NB4 (cell line): ENCODE data around the gene EP300.
"Not testable (repeated sequence)": the region's sequence is repeated elsewhere in the genome, so short reads cannot be mapped to it uniquely, and the experiment has no call there.

Experiments used
- DNase-seq: peaks from one replicate; pipeline ENCODE4 v3.0.0; 2010; ENCODE audit warnings: low read depth
- H3K4me3 ChIP-seq: one replicate; pipeline ENCODE4 v1.5.1; 2011; ENCODE audit warnings: mild to moderate bottlenecking, low read depth, low read length, moderate library complexity
- MYC ChIP-seq: IDR thresholded peaks from 2 replicates; pipeline ENCODE4 v1.6.1; 2011; ENCODE audit warnings: low read depth, low read length
- POLR2A ChIP-seq: IDR thresholded peaks from 2 replicates; pipeline ENCODE4 v1.6.1; 2011; ENCODE audit warnings: mild to moderate bottlenecking; ENCODE audit not compliant: insufficient read length; ENCODE audit errors: extremely low read depth
- TF ChIP-seq, protein P1 (sequence below): IDR thresholded peaks from 2 replicates; pipeline ENCODE4 v1.6.1; 2011; ENCODE audit warnings: low read depth, low read length
- TF ChIP-seq, protein P2 (sequence below): IDR thresholded peaks from one replicate; pipeline ENCODE4 v1.5.1; 2012; ENCODE audit warnings: low read depth, low read length

The EP300 gene

DNA sequence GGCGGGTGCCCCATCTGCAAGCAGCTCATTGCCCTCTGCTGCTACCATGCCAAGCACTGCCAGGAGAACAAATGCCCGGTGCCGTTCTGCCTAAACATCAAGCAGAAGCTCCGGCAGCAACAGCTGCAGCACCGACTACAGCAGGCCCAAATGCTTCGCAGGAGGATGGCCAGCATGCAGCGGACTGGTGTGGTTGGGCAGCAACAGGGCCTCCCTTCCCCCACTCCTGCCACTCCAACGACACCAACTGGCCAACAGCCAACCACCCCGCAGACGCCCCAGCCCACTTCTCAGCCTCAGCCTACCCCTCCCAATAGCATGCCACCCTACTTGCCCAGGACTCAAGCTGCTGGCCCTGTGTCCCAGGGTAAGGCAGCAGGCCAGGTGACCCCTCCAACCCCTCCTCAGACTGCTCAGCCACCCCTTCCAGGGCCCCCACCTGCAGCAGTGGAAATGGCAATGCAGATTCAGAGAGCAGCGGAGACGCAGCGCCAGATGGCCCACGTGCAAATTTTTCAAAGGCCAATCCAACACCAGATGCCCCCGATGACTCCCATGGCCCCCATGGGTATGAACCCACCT, 84.7 kb downstream of the EP300 start:
- DNase-seq = no peak
- no peak overlapping the region for H3K4me3 ChIP-seq
- TF ChIP-seq, protein P1, sequence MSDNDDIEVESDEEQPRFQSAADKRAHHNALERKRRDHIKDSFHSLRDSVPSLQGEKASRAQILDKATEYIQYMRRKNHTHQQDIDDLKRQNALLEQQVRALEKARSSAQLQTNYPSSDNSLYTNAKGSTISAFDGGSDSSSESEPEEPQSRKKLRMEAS = no peak
- no peak for TF ChIP-seq MYC
- TF ChIP-seq POLR2A = no peak
- TF ChIP-seq, protein P2, sequence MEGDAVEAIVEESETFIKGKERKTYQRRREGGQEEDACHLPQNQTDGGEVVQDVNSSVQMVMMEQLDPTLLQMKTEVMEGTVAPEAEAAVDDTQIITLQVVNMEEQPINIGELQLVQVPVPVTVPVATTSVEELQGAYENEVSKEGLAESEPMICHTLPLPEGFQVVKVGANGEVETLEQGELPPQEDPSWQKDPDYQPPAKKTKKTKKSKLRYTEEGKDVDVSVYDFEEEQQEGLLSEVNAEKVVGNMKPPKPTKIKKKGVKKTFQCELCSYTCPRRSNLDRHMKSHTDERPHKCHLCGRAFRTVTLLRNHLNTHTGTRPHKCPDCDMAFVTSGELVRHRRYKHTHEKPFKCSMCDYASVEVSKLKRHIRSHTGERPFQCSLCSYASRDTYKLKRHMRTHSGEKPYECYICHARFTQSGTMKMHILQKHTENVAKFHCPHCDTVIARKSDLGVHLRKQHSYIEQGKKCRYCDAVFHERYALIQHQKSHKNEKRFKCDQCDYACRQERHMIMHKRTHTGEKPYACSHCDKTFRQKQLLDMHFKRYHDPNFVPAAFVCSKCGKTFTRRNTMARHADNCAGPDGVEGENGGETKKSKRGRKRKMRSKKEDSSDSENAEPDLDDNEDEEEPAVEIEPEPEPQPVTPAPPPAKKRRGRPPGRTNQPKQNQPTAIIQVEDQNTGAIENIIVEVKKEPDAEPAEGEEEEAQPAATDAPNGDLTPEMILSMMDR = no peak

DNA sequence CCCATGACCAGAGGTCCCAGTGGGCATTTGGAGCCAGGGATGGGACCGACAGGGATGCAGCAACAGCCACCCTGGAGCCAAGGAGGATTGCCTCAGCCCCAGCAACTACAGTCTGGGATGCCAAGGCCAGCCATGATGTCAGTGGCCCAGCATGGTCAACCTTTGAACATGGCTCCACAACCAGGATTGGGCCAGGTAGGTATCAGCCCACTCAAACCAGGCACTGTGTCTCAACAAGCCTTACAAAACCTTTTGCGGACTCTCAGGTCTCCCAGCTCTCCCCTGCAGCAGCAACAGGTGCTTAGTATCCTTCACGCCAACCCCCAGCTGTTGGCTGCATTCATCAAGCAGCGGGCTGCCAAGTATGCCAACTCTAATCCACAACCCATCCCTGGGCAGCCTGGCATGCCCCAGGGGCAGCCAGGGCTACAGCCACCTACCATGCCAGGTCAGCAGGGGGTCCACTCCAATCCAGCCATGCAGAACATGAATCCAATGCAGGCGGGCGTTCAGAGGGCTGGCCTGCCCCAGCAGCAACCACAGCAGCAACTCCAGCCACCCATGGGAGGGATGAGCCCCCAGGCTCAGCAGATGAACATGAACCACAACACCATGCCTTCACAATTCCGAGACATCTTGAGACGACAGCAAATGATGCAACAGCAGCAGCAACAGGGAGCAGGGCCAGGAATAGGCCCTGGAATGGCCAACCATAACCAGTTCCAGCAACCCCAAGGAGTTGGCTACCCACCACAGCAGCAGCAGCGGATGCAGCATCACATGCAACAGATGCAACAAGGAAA, 85.4 kb downstream of the EP300 start:
- TF ChIP-seq MYC = no peak
- TF ChIP-seq, protein P1 = no peak
- TF ChIP-seq, protein P2 = no peak
- no peak for TF ChIP-seq POLR2A
- no peak for DNase-seq
- no peak overlapping the region for H3K4me3 ChIP-seq

DNA sequence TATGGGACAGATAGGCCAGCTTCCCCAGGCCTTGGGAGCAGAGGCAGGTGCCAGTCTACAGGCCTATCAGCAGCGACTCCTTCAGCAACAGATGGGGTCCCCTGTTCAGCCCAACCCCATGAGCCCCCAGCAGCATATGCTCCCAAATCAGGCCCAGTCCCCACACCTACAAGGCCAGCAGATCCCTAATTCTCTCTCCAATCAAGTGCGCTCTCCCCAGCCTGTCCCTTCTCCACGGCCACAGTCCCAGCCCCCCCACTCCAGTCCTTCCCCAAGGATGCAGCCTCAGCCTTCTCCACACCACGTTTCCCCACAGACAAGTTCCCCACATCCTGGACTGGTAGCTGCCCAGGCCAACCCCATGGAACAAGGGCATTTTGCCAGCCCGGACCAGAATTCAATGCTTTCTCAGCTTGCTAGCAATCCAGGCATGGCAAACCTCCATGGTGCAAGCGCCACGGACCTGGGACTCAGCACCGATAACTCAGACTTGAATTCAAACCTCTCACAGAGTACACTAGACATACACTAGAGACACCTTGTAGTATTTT, 86.1 kb downstream of the EP300 start:
- DNase-seq = no peak
- H3K4me3 ChIP-seq = no peak overlapping the region
- TF ChIP-seq, protein P2 = no peak
- TF ChIP-seq POLR2A (no peak), MYC (no peak)
- TF ChIP-seq, protein P1 = no peak

DNA sequence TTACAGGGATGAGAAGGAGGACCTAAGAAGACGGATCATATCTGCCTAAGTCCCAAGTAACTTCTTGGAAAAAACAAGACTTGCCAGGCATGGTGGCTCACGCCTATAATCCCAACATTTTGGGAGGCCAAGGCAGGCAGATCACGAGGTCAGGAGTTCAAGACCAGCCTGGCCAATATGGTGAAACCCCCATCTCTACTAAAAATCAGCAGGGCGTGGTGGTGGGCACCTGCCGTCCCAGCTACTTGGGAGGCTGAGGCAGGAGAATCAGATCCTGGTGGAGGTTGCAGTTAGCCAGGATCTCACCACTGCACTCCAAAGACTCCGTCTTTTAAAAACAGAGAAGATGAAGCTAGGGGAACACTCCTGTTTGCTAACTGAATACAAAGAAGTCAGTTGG, 88.0 kb downstream of the EP300 start:
- DNase-seq, H3K4me3 ChIP-seq: not testable (repeated sequence)

DNA sequence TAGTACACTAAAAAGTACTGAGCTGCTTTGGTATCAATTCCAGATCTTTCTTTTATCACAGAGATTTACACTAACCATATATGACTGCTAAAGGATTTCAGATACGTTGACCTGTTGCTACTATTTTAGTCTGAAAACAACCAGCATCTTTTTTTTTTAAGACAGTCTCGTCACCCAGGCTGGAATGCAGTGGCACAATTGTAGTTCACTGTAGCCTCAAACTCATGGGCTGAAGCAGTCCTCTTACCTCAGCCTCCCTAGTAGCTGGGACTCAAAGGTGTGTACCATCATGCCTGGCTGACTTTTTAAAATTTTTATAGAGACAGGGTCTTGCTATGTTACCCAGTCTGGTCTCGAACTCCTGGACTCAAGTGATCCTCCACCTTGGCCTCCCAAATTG, 88.5 kb downstream of the EP300 start:
- DNase-seq = no peak
- no peak overlapping the region for H3K4me3 ChIP-seq
- TF ChIP-seq MYC = no peak
- no peak for TF ChIP-seq POLR2A
- TF ChIP-seq, protein P2 = no peak
- TF ChIP-seq, protein P1 = no peak

DNA sequence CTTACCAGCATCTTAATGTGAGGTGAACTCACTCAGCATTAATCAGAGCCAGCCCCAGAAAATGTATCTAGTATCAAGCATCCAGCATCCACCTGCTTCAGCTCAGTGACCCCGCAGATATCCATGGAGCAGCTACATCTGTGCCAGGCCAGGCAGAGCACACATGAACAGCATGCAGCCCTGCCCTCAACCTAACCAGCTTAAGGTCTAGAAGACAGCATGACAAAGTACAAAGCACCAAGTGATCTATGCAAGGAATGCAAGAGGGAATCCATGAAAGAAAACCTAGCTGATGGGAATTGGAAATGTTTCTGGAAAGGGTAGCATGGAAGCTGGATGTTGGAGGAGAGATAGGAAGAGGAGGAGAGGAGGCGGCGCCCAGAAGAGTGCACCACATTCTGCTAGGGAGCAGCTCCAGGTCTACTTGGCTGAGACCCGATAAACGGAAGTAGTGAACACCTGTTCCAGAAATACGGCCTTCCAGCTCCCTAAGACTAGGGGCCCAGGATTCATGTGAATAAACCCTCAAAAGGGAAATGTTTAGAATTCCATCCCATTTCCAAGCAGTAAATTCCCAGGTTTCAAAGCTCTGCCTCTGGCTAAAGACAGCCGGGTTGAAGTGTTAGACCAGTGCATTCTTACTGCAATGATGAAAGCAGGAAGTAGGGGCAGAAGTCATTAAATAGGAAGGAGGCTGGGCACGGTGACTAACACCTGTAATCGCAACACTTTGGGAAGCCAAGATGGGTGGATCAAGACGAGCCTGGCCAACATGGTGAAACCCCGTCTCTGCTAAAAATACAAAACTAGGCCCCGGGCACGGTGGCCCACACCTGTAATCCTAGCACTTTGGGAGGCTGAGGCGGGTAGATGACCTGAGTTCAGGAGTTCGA, 89.2 kb downstream of the EP300 start:
- TF ChIP-seq, protein P2 = no peak
- no peak overlapping the region for H3K4me3 ChIP-seq
- peak; percentile 68 for DNase-seq
